Right lobe of liver (tissue), 4 donors: ENCODE measurements around the gene KMT2E.

Experiments
- CTCF ChIP-seq, 4 donors: fragments of 200-600 bp in 3 of 4; fragments of 450-650 bp in 1 of 4; IDR thresholded peaks; one replicate each; pipeline versions ENCODE4 v1.5.1 to v1.8.0; 2016 to 2022; ENCODE audit warnings: antibody characterized with exemption in 4 of 4, mild to moderate bottlenecking in 2 of 4
- POLR2A ChIP-seq: fragments of 450-650 bp; IDR thresholded peaks from one replicate; pipeline ENCODE4 v1.6.1; 2017; ENCODE audit warnings: antibody characterized with exemption, mild to moderate bottlenecking
- donor health status: DM: no; HTN: no; CAD: no.
- donor health status: DM: no; HTN: no; CAD: no.
- donor health status: DM: no; HTN: yes; CAD: no.

- TF ChIP-seq CTCF (IDR thresholded peaks at IDR 0.05) (no peak), POLR2A (no peak)
These were observed 42.5 kb upstream of the KMT2E start for GRCh38 chr7:104971290-104972071.
